Measurements from ENCODE around the gene C10orf71. TPM values are rescaled to one million over a fixed set of nuclear protein-coding genes. Genes with fewer than 3 reads are reported as not detected.

The C10orf71 gene
- total RNA-seq, 1 experiment from 2014 or later, result not detected

DNA sequence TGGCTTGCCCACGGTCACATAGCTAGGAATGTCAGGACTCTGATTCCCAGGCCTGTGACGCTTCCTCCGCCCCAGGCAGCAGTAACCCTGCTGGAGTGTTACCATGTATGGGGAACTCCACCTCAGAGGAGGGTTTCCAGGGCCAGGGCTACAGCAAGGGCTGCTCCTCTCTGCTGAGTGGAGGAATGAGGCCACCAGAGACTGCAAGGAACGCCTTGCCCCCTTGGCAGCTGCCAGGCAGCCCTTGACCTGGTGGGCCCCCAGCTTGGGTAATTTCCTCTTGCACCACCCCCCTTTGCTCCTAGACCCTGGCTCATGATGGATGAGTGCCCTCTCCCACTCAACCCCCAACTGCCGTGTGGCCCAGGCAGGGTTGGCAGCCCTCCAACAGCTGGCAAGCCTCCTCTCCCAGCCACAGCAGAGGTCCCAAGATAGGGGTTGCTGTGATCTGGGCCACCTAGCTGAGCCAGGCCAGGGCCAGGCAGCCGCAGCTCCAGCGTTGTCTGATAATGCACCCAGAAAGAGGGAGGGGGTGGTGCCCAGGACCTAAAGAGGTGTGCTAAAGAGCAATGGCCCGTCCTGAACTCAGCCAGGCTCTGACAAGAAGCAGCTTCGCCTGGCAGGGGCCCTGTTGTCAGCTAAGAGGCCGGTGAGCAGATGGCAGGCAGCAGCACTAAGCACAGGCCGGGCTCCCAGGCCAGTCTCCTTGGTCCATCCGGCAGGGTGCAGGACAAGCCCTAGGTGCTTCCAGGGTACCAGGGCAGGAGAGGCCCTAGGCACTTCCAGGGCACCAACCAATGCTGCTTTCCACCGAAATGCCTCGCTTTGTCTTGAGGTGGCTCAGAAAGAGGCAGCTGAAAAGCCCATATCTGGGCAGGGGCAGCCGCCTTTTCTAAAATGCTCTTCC lies 61.6 kb downstream of the C10orf71 start:
- peak; percentile 46; the same call in 1 of the 2 replicates for ATAC-seq
- Histone ChIP-seq H3K36me3 (ENCODE audit: control insufficient read depth, insufficient read depth, low read length) (no peaks in the 10 kb centered on the region), H3K9me3 (ENCODE audit: control insufficient read depth, insufficient read depth, low read depth, low read length) (no peaks in the 10 kb centered on the region), H3K4me3 (ENCODE audit: low read depth in 2 of 2, low read length in 2 of 2) (no peak overlapping the region), H3K27me3 (ENCODE audit: control insufficient read depth, insufficient read depth, low read length) (no peaks in the 10 kb centered on the region), H3K4me1 (ENCODE audit: control insufficient read depth, insufficient read depth, low read length) (no peaks in the 10 kb centered on the region), H3K27ac (ENCODE audit: low read length) (no peak overlapping the region)
- DNase-seq (ENCODE audit: low read depth, low spot score), result no peak
- in situ Hi-C loops (cut with HindIII; ENCODE audit: low pct_unique_long_range_greater_than_20kb, low sequenced_read_pairs), result no loop called here
- ChIA-PET CTCF (no interaction called here), POLR2A (no interaction called here)
- intact Hi-C loops (cut with micrococcal nuclease; ENCODE audit: unreplicated experiment), result no loop called here
- no peak for TF ChIP-seq SIN3A (IDR thresholded peaks at IDR 0.05; ENCODE audit: borderline replicate concordance, insufficient read depth, low read depth, low read length)
- no peak for TF ChIP-seq POLR2AphosphoS5 (IDR thresholded peaks at IDR 0.05; ENCODE audit: low read depth, low read length)
- TF ChIP-seq, protein P1, sequence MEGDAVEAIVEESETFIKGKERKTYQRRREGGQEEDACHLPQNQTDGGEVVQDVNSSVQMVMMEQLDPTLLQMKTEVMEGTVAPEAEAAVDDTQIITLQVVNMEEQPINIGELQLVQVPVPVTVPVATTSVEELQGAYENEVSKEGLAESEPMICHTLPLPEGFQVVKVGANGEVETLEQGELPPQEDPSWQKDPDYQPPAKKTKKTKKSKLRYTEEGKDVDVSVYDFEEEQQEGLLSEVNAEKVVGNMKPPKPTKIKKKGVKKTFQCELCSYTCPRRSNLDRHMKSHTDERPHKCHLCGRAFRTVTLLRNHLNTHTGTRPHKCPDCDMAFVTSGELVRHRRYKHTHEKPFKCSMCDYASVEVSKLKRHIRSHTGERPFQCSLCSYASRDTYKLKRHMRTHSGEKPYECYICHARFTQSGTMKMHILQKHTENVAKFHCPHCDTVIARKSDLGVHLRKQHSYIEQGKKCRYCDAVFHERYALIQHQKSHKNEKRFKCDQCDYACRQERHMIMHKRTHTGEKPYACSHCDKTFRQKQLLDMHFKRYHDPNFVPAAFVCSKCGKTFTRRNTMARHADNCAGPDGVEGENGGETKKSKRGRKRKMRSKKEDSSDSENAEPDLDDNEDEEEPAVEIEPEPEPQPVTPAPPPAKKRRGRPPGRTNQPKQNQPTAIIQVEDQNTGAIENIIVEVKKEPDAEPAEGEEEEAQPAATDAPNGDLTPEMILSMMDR (IDR thresholded peaks at IDR 0.05), result no peak
- no peak for TF ChIP-seq TCF7L2 (IDR thresholded peaks at IDR 0.05; ENCODE audit: low read depth, low read length)
- TF ChIP-seq, protein P2, sequence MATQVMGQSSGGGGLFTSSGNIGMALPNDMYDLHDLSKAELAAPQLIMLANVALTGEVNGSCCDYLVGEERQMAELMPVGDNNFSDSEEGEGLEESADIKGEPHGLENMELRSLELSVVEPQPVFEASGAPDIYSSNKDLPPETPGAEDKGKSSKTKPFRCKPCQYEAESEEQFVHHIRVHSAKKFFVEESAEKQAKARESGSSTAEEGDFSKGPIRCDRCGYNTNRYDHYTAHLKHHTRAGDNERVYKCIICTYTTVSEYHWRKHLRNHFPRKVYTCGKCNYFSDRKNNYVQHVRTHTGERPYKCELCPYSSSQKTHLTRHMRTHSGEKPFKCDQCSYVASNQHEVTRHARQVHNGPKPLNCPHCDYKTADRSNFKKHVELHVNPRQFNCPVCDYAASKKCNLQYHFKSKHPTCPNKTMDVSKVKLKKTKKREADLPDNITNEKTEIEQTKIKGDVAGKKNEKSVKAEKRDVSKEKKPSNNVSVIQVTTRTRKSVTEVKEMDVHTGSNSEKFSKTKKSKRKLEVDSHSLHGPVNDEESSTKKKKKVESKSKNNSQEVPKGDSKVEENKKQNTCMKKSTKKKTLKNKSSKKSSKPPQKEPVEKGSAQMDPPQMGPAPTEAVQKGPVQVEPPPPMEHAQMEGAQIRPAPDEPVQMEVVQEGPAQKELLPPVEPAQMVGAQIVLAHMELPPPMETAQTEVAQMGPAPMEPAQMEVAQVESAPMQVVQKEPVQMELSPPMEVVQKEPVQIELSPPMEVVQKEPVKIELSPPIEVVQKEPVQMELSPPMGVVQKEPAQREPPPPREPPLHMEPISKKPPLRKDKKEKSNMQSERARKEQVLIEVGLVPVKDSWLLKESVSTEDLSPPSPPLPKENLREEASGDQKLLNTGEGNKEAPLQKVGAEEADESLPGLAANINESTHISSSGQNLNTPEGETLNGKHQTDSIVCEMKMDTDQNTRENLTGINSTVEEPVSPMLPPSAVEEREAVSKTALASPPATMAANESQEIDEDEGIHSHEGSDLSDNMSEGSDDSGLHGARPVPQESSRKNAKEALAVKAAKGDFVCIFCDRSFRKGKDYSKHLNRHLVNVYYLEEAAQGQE (IDR thresholded peaks at IDR 0.05; ENCODE audit: insufficient read depth in 1 of 2, low read depth in 2 of 2, low read length in 1 of 2), result no peak
- no TSS peak for BruUV-seq (replicated peaks)

DNA sequence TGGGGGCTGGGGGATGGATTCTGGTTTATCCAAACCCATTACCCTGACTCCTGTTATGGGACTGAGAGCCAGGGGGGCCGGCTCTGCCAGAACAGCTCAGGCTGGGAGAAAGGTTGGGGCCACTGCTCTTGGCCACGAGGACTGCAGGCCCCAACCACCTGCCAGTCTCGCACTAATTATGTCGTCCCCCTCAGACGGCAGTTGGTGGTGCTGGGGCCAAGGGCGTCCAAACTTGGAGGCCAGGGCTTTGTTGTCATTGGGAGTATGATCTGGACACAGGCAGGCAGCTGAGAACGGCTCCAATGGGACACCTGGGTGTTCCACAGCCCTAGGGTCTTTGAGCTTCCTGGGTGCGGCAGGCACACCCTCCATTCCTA lies 62.2 kb downstream of the C10orf71 start:
- Histone ChIP-seq H3K36me3 (ENCODE audit: control insufficient read depth, insufficient read depth, low read length) (no peaks in the 10 kb centered on the region), H3K4me3 (ENCODE audit: low read depth in 2 of 2, low read length in 2 of 2) (no peak overlapping the region), H3K27ac (ENCODE audit: low read length) (no peak overlapping the region), H3K4me1 (ENCODE audit: control insufficient read depth, insufficient read depth, low read length) (no peaks in the 10 kb centered on the region), H3K27me3 (ENCODE audit: control insufficient read depth, insufficient read depth, low read length) (no peaks in the 10 kb centered on the region), H3K9me3 (ENCODE audit: control insufficient read depth, insufficient read depth, low read depth, low read length) (no peaks in the 10 kb centered on the region)
- no peak for DNase-seq (ENCODE audit: low read depth, low spot score)
- ATAC-seq, result no peak
- in situ Hi-C loops (cut with HindIII; ENCODE audit: low pct_unique_long_range_greater_than_20kb, low sequenced_read_pairs), result no loop called here
- BruUV-seq (replicated peaks), result no TSS peak
- POLR2A ChIA-PET, result no interaction called here
- CTCF ChIA-PET, result no interaction called here
- intact Hi-C loops (cut with micrococcal nuclease; ENCODE audit: unreplicated experiment), result no loop called here
- TF ChIP-seq, protein P1 (IDR thresholded peaks at IDR 0.05), result no peak
- TF ChIP-seq, protein P2 (IDR thresholded peaks at IDR 0.05; ENCODE audit: insufficient read depth in 1 of 2, low read depth in 2 of 2, low read length in 1 of 2), result no peak
